Measurements from ENCODE around the gene CRELD2.

GRCh38 chr22:49953680-49954344 is 35.4 kb downstream of the CRELD2 start:
- TF ChIP-seq EZH2 (optimal IDR thresholded peaks at IDR 0.05; ENCODE audit: low read depth, low read length) (no peak), EZH2phosphoT487 (IDR thresholded peaks at IDR 0.05; ENCODE audit: low read length) (no peak)
- TF ChIP-seq, protein P1, sequence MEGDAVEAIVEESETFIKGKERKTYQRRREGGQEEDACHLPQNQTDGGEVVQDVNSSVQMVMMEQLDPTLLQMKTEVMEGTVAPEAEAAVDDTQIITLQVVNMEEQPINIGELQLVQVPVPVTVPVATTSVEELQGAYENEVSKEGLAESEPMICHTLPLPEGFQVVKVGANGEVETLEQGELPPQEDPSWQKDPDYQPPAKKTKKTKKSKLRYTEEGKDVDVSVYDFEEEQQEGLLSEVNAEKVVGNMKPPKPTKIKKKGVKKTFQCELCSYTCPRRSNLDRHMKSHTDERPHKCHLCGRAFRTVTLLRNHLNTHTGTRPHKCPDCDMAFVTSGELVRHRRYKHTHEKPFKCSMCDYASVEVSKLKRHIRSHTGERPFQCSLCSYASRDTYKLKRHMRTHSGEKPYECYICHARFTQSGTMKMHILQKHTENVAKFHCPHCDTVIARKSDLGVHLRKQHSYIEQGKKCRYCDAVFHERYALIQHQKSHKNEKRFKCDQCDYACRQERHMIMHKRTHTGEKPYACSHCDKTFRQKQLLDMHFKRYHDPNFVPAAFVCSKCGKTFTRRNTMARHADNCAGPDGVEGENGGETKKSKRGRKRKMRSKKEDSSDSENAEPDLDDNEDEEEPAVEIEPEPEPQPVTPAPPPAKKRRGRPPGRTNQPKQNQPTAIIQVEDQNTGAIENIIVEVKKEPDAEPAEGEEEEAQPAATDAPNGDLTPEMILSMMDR (IDR thresholded peaks at IDR 0.05; ENCODE audit: low read length), result no peak

Data from MM.1S (cell line).